Subcutaneous adipose tissue (tissue), 4 donors: ENCODE data around the gene TC2N. TPM values are rescaled to one million over a fixed set of nuclear protein-coding genes. Genes with fewer than 3 reads are reported as not detected.

Source experiments
- total RNA-seq, 4 donors: library from RNA; depleted of rRNA; stranded (reverse); fragments of >200 nt; gene quantifications; one replicate each; pipeline ENCODE4 v1.1.0, GENCODE V29; 2016
- TF ChIP-seq, protein P1 (sequence below): fragments of 450-650 bp; IDR thresholded peaks from one replicate; pipeline ENCODE4 v1.5.1; 2016; ENCODE audit warnings: low read depth, mild to moderate bottlenecking, control low read depth, antibody characterized with exemption, moderate library complexity

The TC2N gene
- total RNA-seq, 4 donors from 2014 or later, result 37.7 to 58.4 (median 47.6) TPM

DNA sequence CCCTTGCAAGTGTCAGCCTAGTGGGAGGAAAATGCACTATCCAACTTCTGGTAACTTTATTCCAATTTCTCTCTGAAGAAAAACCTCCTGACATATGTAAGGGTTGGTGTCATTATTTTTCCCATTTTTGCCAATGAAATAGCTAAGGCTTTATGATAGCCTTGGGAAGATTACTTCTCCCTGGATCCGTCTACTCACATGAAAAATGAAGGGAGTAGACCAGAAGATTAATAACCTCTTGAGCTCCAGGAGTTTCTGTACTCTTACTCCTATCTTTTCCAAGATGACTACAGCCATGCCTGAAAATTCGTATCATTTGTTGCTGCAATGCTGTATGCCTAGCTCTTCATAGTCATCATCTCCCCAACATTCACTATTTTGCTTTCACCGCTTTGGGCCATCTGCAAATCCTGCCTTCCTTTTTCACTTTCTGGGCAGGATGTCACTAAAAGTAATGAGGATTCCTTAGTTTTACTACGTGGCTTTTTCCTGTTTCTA lies 18.8 kb downstream of the TC2N start:
- TF ChIP-seq, protein P1, sequence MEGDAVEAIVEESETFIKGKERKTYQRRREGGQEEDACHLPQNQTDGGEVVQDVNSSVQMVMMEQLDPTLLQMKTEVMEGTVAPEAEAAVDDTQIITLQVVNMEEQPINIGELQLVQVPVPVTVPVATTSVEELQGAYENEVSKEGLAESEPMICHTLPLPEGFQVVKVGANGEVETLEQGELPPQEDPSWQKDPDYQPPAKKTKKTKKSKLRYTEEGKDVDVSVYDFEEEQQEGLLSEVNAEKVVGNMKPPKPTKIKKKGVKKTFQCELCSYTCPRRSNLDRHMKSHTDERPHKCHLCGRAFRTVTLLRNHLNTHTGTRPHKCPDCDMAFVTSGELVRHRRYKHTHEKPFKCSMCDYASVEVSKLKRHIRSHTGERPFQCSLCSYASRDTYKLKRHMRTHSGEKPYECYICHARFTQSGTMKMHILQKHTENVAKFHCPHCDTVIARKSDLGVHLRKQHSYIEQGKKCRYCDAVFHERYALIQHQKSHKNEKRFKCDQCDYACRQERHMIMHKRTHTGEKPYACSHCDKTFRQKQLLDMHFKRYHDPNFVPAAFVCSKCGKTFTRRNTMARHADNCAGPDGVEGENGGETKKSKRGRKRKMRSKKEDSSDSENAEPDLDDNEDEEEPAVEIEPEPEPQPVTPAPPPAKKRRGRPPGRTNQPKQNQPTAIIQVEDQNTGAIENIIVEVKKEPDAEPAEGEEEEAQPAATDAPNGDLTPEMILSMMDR, result no peak

DNA sequence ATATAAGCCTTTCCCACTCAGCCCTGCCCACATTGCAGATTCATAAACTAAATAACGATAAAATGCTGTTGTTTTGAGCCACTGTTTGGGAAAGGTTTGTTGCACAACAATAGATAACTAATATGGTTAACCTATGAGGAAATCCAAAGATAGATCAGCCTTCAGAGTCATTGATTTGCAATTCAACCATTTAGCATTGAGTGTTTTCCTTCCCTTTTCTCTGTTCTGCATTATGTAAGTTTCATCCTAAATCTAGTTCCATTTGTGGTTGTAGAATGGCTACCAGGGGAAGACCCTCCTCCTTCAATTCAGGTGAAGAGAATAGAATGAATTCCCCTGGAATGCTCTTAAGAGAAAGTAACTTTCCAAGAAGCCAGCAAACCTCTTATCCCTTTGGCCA lies 19.6 kb downstream of the TC2N start:
- TF ChIP-seq, protein P1, result no peak

DNA sequence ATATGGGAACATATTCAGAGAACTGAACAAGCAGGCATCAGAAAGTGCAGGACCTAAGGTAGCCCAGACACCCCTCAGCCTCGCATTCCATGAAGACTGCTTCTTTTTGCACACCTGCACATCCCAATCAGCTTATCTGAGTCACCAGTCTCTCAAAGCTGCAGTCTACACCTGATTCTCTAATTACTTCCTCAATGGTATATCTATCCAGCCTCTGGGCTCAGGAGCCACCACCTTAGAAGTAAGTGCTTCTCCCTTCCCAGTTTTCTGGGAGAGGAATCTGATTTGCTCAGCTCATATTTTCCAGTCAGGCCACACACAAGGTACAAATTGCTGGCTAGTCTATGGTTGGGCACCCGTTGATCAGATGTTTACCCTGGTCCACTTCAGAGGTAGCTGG lies 21.7 kb downstream of the TC2N start:
- TF ChIP-seq, protein P1, result no peak

DNA sequence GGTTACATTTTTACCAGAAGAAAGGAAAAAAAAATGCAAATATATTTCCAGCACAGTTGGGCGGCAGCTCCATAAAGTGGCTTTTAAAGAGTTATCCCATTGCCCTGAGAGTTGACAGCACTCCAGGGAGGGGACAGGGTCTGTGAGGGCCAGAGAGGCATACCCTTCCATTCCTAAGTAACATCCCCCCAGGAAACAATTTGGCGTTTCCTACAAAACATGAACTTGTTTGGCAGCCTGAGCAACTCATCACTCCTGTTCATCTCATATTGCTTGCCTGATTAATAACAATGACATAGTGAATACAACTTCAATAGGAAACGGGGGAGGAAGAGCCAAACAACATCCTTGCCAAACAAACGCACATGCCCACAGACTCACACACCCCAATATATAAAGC lies 23.3 kb downstream of the TC2N start:
- TF ChIP-seq, protein P1, result no peak

DNA sequence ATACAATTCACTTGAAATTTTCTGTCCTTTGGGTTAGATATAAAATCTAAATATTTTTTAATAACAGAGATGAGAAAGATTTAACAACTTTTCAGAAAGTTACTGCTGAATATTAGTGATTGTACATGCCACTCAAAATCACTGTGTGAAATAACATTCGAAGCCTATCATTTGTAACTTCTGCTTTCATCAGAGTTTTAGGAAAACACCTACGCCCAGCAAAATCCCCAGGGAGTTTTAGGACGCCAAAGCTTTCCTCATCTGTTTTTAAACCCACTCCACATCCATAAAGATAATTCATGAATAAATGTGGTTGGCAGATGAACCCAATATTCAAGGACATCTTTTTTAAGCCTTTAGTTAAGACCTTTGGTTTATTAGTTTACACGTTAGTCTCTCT lies 23.9 kb downstream of the TC2N start:
- TF ChIP-seq, protein P1, result no peak

DNA sequence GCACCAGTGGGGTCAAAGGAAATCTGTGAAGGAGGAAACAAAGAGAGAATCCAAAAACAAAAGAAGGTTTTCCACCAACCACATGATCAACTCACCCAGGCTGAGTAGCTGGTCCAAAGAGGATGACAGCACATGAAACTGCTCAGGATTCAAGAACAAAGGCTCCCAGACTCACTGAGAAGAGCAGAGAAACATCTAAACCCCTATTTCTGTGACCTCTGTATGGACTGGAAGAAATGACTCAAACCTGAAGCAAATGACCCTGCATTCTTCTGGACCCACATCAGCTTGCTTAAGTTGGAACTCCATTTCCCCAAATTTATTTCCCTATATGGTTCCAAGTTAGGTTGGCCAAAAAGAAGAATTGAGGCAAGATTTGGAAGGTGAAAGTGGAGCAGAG lies 26.3 kb downstream of the TC2N start:
- TF ChIP-seq, protein P1, result no peak

DNA sequence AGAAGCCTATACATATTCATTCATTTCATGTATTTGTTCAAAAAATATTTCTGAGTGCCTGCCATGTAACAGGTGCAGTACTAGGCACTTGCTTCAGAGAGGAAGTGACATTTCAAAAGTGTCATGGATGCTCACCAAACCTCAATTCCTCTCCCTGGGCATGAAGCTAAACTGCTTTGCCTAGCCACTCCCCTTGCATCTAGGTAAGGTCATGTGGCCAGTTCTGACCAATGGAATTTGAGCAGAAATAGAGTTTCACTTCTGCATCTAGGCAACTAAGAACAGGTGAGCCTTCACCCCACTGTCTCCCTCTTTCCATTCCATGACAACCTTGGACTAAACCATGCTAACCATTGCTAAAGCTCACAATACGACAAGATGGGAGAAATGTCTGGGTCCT lies 27.6 kb downstream of the TC2N start:
- TF ChIP-seq, protein P1, result no peak
